CD4-positive, alpha-beta T cell treated with Interleukin-2 at 100 ng/mL for 4 hours (primary cell): Measurements from ENCODE around the gene LCE2D.

Experiments used
- DNase-seq: peaks from one replicate; pipeline ENCODE4 v3.0.0-alpha.2; 2020; ENCODE audit warnings: low spot score

The LCE2D gene

GRCh38 chr1:152697701-152698600 lies 34.8 kb downstream of the LCE2D start, which contains the start of gene LCE2A:
Gene LCE2A, plus strand, starts transcription at chr1:152698345. Its CDS starts 557 bp downstream, at chr1:152698902.
- no peak for DNase-seq

- no peak for DNase-seq
Measured at GRCh38 chr1:152699746-152700145, 36.6 kb downstream of the LCE2D start.

GRCh38 chr1:152707860-152708259 lies 44.7 kb downstream of the LCE2D start, which contains the start of gene LCE4A:
Gene LCE4A, plus strand, starts transcription at chr1:152708160. Its CDS starts 916 bp downstream, at chr1:152709076.
- DNase-seq = no peak
